ENCODE measurements around the gene CALML4.
"Not testable (repeated sequence)": the region's sequence is repeated elsewhere in the genome, so short reads cannot be mapped to it uniquely, and the experiment has no call there.

Gene CALML4

GRCh38 chr15:68207176-68207935, 2.2 kb upstream of the CALML4 start:
- DNase-seq: no peak

- DNase-seq: no peak
These were observed 1.6 kb upstream of the CALML4 start for GRCh38 chr15:68206711-68207151.

- DNase-seq: no peak
These were observed 915 bp upstream of the CALML4 start for GRCh38 chr15:68205954-68206539.

GRCh38 chr15:68205558-68205944, 419 bp upstream of the CALML4 start:
- DNase-seq: no peak

- no peak for DNase-seq
These were observed 771 bp downstream of the CALML4 start for GRCh38 chr15:68204361-68204760.

GRCh38 chr15:68203956-68204355, 1.2 kb downstream of the CALML4 start:
- no peak for DNase-seq

DNA sequence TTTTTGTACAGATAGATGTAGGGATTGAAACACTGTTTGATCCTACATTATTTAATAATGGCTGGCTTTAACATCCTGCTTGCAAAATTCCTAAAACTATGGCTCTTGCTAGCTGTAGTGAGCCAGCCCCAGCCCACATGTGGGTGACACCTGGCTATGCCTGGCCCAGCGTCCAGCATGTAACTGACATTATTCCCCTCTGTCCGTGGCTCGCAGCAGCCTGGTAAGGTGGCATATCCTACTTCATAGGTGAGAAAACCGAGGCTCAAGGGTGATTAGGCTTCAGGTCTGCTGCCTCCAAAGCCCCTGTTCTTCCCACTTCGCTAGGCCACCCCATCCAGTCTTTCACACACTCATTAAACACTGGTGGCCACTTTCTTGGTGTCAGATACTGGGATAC, 1.6 kb downstream of the CALML4 start:
- no peak for DNase-seq

GRCh38 chr15:68202994-68203393, 2.1 kb downstream of the CALML4 start:
- DNase-seq: not testable (repeated sequence)

GRCh38 chr15:68201879-68202261, 3.3 kb downstream of the CALML4 start:
- DNase-seq: no peak

DNA sequence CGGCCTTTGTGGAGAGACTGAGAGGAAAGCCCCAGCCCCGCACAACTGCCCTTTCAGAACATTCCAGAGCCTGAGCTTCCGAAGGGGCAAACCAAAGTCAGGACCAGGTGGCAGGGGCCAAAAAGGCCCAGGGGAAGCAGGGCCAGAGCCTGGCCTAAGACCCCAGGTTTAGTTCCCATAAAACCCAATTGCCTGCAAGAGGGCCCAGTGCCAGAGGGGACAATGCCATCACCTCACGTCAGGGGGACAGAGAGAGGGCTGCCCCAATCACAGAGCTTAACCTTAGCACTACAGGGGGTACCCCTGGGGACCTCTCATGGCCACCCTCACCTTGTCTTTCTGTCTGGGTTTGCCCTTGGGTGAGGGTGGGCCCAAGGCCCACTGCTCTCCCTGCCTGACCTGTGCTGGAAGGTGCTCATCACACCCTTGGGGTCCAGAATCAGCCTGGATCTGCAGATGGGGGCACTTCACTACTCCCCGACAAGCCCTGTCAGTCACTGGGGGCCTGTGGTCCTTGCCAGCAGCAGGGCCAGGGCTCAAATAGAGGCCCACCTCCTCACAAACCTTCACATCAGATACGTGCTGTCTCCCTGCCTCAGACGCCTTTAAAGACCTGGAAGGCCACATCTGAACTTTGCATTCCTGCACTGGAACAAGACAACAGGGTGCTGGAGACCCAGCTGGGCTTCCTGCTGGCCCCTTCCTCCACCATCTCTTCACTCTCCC, 3.8 kb downstream of the CALML4 start:
- no peak for DNase-seq

- DNase-seq: no peak
These were observed 4.9 kb downstream of the CALML4 start for GRCh38 chr15:68200016-68200861.

DNA sequence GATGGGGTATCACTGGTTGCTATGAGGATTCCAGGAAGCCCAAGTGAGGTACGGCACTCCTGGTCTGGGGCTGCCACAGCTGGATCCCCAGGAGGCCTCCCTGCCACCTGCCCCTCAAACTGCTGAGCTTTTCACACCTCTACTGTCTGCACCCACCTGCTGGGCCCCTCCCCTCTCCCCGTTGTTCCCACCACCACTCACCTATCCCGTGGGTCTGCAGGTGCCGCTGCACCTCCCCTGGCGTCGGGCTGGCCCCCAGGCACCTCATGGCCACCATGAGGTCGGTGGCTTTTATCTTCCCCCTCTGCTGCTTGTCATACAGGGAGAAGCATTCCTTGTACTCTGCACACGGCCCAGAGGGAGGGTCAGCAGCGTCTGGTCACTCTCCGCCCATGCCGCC, 5.8 kb downstream of the CALML4 start:
- DNase-seq: no peak

DNA sequence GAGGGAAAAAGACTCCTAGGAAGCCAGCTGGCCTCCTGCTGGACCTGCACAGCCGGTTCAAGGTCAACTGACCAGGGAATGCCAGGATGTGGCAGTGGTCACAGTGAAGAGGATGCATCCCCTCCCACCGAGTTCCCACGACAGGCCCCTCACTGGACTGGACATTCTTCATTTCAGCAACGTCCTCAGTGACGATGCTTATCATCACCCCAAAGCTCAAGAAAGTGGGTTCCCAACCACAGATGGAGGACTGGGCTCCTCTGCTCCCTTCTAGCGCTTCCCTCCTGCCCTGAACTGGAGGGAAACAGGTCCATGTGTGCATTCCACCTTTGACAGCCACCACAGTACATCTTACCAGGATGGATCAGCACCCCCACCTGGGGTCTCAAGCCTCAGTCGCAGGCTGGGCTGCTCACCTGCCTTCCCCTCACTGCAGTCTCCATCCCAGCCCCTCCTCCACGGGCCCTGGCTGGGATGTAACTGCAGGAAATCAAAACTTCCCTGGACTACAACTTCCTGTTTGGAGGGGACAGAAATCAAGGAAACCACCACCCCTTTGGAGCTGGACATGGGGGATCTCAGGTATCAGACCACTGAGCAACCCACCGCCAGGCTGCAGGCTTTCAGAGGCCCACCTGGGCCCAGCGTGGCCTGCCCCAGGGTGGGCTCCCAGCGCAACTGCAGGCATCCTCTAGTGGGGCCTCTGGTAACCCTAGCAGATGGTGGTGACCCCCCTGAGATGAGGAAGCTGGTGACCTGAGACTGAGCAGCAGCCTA, 7.3 kb downstream of the CALML4 start:
- no peak for DNase-seq

DNA sequence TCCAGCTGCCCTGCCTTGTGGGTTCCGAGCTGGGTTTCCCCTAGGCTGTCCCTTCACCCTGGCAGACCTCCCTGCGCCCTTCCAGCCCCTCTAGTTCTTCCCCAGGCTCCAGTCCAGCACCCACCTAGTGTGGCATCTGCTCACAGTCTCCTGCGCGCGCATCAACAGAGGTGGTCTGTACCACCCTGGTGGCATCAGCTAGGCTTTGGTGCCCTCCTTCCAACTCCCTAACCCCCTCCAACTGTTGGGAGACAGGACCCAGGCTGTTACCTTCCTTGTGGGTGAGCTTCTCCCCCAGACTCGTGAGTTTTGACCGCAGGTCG, 8.0 kb downstream of the CALML4 start:
- no peak for DNase-seq

GRCh38 chr15:68196445-68197169, 8.5 kb downstream of the CALML4 start:
- no peak for DNase-seq

DNA sequence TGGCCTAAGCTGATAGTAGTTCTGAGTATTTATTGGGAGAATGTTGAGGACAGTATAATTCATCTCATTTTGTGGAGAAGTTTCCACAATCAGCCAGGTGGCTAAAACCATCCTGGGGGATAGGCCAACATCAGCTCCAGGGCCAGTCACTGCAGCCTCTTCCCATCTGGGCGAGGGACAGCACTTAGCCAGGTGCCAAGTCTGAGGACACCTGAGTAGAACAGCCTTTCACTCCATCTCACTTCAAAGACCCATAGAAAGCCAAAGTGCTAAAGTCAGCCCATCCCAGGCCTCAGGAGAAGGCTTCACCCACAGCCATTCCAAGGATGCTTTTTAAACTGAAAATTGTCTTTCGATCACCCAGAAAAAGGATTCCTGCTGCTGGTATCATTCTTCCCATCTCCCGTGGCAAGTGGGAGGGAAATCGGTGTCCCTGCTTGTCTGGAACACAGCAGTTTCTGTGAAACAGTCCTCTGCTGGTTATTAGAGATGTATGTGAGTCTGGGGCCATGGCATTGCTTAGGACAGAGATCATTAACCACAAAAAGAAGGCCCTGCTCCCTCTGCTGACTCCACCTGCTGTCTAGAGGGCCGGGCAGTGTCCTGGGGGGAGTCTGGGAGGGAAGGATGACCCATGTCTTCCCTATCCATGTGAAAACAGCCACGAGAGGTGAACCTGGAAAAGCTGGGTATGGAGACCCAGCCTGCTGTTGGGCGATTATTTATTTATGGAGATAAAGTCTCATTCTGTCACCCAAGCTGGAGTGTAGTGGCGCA, 9.6 kb downstream of the CALML4 start:
- no peak for DNase-seq

- DNase-seq: no peak
These were observed 12.2 kb downstream of the CALML4 start for GRCh38 chr15:68192804-68193486.

DNA sequence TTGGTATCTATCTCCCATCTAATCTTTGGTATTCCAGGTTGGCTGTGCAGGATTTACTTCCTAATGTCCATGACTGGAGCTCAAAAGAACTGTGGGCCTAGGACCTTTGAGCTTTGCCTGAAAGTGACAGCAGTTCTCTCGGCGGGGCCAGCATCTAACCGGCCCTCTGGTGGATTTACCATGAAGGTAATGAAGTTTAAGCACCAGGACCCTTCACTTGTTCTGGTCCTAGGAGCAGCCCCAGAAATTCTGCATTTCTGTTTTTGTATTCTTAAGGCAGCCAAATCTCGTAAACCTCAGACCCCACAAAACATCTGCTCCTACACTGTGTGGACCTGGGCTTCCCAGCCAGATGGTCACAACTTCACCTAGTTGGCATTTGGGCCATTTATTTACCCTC, 13.0 kb downstream of the CALML4 start:
- no peak for DNase-seq

DNA sequence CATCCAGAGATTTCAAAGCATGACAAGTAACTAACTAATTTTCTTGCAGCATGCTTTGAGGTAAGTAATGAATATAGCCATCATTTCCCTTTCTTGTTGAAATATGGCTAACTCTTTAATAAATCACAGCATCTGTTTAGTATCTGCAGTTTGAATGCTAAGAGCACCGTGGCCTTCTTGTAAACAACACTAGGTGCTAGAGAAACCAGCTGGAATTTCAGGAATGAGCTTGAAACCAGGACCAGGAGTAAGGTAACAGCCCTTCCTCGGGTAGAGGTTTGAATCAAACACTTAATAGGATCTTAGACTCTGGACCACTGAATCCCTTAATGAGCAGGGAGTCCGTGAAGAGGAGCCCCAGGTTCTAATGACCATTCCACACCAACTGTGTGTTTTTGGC, 13.6 kb downstream of the CALML4 start:
- no peak for DNase-seq

GRCh38 chr15:68190048-68190447, 15.1 kb downstream of the CALML4 start:
- DNase-seq: no peak
